ENCODE data around the gene TLE4. TPM values are rescaled to one million over a fixed set of nuclear protein-coding genes. Genes with fewer than 3 reads are reported as not detected.

TLE4 gene
- total and polyA plus RNA-seq, 2 experiments from 2014 or later, result 45.8 to 72.9 TPM

DNA sequence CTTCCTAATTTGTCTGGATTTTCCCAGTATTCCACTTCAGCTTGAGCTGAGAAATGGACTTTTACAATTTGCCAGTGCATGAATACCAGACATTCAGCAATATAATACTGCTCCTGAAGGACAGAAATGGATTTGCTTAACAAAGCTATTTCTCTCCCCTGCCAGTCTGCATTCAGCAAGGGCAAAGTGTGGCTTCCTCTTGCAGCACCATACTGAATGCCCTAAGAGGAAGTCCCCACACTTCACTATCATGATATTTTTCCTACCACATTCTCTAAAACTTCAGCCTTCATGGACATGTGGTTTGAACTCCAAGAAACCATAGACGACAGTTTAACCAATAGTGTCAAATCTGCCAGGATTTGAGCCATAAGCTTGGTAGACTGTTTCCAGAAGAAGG, 19.8 kb upstream of the TLE4 start:
- Mint-ChIP-seq H3K9me3 (no peaks in the 10 kb centered on the region), H3K36me3 (ENCODE audit: low read depth) (no peaks in the 10 kb centered on the region), H3K27me3 (ENCODE audit: insufficient read depth, low read depth, poor library complexity) (peaks cover 3% of the 10 kb centered on the region), H3K4me1 (no peaks in the 10 kb centered on the region), H3K27ac (no peak overlapping the region), H3K4me3 (no peak overlapping the region)
- H3K9me2 ChIP-seq (ENCODE audit: insufficient read depth), result peaks cover 10% of the 10 kb centered on the region
- H3K27ac ChIP-seq (ENCODE audit: low read depth), result no peak overlapping the region
- no peaks in the 10 kb centered on the region for H4K20me1 ChIP-seq (replicated peaks; ENCODE audit: insufficient read depth)
- TF ChIP-seq ZNF331 (CRISPR knock-in tag; IDR thresholded peaks at IDR 0.05; ENCODE audit: low read depth), result no peak
- TF ChIP-seq, protein P1, sequence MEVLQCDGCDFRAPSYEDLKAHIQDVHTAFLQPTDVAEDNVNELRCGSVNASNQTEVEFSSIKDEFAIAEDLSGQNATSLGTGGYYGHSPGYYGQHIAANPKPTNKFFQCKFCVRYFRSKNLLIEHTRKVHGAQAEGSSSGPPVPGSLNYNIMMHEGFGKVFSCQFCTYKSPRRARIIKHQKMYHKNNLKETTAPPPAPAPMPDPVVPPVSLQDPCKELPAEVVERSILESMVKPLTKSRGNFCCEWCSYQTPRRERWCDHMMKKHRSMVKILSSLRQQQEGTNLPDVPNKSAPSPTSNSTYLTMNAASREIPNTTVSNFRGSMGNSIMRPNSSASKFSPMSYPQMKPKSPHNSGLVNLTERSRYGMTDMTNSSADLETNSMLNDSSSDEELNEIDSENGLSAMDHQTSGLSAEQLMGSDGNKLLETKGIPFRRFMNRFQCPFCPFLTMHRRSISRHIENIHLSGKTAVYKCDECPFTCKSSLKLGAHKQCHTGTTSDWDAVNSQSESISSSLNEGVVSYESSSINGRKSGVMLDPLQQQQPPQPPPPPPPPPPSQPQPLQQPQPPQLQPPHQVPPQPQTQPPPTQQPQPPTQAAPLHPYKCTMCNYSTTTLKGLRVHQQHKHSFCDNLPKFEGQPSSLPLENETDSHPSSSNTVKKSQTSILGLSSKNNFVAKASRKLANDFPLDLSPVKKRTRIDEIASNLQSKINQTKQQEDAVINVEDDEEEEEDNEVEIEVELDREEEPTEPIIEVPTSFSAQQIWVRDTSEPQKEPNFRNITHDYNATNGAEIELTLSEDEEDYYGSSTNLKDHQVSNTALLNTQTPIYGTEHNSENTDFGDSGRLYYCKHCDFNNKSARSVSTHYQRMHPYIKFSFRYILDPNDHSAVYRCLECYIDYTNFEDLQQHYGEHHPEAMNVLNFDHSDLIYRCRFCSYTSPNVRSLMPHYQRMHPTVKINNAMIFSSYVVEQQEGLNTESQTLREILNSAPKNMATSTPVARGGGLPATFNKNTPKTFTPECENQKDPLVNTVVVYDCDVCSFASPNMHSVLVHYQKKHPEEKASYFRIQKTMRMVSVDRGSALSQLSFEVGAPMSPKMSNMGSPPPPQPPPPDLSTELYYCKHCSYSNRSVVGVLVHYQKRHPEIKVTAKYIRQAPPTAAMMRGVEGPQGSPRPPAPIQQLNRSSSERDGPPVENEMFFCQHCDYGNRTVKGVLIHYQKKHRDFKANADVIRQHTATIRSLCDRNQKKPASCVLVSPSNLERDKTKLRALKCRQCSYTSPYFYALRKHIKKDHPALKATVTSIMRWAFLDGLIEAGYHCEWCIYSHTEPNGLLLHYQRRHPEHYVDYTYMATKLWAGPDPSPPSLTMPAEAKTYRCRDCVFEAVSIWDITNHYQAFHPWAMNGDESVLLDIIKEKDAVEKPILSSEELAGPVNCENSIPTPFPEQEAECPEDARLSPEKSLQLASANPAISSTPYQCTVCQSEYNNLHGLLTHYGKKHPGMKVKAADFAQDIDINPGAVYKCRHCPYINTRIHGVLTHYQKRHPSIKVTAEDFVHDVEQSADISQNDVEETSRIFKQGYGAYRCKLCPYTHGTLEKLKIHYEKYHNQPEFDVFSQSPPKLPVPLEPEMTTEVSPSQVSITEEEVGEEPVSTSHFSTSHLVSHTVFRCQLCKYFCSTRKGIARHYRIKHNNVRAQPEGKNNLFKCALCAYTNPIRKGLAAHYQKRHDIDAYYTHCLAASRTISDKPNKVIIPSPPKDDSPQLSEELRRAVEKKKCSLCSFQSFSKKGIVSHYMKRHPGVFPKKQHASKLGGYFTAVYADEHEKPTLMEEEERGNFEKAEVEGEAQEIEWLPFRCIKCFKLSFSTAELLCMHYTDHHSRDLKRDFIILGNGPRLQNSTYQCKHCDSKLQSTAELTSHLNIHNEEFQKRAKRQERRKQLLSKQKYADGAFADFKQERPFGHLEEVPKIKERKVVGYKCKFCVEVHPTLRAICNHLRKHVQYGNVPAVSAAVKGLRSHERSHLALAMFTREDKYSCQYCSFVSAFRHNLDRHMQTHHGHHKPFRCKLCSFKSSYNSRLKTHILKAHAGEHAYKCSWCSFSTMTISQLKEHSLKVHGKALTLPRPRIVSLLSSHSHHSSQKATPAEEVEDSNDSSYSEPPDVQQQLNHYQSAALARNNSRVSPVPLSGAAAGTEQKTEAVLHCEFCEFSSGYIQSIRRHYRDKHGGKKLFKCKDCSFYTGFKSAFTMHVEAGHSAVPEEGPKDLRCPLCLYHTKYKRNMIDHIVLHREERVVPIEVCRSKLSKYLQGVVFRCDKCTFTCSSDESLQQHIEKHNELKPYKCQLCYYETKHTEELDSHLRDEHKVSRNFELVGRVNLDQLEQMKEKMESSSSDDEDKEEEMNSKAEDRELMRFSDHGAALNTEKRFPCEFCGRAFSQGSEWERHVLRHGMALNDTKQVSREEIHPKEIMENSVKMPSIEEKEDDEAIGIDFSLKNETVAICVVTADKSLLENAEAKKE (CRISPR knock-in tag; IDR thresholded peaks at IDR 0.05), result no peak
- no peak for TF ChIP-seq EZH2 (IDR thresholded peaks at IDR 0.05; ENCODE audit: low read depth, unreplicated experiment)
- no peak for TF ChIP-seq JUNB (IDR thresholded peaks at IDR 0.05; ENCODE audit: unreplicated experiment)
- TF ChIP-seq, protein P2, sequence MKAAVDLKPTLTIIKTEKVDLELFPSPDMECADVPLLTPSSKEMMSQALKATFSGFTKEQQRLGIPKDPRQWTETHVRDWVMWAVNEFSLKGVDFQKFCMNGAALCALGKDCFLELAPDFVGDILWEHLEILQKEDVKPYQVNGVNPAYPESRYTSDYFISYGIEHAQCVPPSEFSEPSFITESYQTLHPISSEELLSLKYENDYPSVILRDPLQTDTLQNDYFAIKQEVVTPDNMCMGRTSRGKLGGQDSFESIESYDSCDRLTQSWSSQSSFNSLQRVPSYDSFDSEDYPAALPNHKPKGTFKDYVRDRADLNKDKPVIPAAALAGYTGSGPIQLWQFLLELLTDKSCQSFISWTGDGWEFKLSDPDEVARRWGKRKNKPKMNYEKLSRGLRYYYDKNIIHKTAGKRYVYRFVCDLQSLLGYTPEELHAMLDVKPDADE (IDR thresholded peaks at IDR 0.05), result no peak
- TF ChIP-seq, protein P3, sequence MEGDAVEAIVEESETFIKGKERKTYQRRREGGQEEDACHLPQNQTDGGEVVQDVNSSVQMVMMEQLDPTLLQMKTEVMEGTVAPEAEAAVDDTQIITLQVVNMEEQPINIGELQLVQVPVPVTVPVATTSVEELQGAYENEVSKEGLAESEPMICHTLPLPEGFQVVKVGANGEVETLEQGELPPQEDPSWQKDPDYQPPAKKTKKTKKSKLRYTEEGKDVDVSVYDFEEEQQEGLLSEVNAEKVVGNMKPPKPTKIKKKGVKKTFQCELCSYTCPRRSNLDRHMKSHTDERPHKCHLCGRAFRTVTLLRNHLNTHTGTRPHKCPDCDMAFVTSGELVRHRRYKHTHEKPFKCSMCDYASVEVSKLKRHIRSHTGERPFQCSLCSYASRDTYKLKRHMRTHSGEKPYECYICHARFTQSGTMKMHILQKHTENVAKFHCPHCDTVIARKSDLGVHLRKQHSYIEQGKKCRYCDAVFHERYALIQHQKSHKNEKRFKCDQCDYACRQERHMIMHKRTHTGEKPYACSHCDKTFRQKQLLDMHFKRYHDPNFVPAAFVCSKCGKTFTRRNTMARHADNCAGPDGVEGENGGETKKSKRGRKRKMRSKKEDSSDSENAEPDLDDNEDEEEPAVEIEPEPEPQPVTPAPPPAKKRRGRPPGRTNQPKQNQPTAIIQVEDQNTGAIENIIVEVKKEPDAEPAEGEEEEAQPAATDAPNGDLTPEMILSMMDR (conservative IDR thresholded peaks at IDR 0.05; ENCODE audit: low read depth in 2 of 2), result no peak
- TF ChIP-seq EZH2phosphoT487 (IDR thresholded peaks at IDR 0.05; ENCODE audit: unreplicated experiment), result no peak
- TF ChIP-seq CREB1 (CRISPR knock-in tag; IDR thresholded peaks at IDR 0.05; ENCODE audit: low read depth), result no peak
- TF ChIP-seq NANOG (IDR thresholded peaks at IDR 0.05; ENCODE audit: borderline replicate concordance), result no peak
- no peak for TF ChIP-seq ZNF114 (CRISPR knock-in tag; IDR thresholded peaks at IDR 0.05)
- TF ChIP-seq POLR2AphosphoS5 (IDR thresholded peaks at IDR 0.05; ENCODE audit: low read depth), result no peak
- no peak for TF ChIP-seq STAT1 (IDR thresholded peaks at IDR 0.05; ENCODE audit: unreplicated experiment)
- TF ChIP-seq, protein P4, sequence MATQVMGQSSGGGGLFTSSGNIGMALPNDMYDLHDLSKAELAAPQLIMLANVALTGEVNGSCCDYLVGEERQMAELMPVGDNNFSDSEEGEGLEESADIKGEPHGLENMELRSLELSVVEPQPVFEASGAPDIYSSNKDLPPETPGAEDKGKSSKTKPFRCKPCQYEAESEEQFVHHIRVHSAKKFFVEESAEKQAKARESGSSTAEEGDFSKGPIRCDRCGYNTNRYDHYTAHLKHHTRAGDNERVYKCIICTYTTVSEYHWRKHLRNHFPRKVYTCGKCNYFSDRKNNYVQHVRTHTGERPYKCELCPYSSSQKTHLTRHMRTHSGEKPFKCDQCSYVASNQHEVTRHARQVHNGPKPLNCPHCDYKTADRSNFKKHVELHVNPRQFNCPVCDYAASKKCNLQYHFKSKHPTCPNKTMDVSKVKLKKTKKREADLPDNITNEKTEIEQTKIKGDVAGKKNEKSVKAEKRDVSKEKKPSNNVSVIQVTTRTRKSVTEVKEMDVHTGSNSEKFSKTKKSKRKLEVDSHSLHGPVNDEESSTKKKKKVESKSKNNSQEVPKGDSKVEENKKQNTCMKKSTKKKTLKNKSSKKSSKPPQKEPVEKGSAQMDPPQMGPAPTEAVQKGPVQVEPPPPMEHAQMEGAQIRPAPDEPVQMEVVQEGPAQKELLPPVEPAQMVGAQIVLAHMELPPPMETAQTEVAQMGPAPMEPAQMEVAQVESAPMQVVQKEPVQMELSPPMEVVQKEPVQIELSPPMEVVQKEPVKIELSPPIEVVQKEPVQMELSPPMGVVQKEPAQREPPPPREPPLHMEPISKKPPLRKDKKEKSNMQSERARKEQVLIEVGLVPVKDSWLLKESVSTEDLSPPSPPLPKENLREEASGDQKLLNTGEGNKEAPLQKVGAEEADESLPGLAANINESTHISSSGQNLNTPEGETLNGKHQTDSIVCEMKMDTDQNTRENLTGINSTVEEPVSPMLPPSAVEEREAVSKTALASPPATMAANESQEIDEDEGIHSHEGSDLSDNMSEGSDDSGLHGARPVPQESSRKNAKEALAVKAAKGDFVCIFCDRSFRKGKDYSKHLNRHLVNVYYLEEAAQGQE (IDR thresholded peaks at IDR 0.05; ENCODE audit: unreplicated experiment), result no peak
- H3K27me3 ChIP-seq (ENCODE audit: insufficient read depth), result no peaks in the 10 kb centered on the region
- H3F3A ChIP-seq (replicated peaks; ENCODE audit: low read depth), result no peaks in the 10 kb centered on the region
- no peak overlapping the region for H3K4me3 ChIP-seq
- H3K36me3 ChIP-seq (ENCODE audit: insufficient read depth), result no peaks in the 10 kb centered on the region
- DNase-seq (ENCODE audit: low spot score), result no peak
- H2AFZ ChIP-seq, result 0 out of 2 replicates have a peak overlapping the region, but pooled peaks have one; percentile 32
- no peak overlapping the region for H3K4me2 ChIP-seq
- H3K4me1 ChIP-seq (ENCODE audit: insufficient read depth), result no peaks in the 10 kb centered on the region
- no peaks in the 10 kb centered on the region for H3K79me2 ChIP-seq (replicated peaks; ENCODE audit: insufficient read depth)
- no peak for ATAC-seq

All from GM23338 (cell line).